ENCODE results near the gene TMEM63C.
A peak's percentile ranks its signal among the peaks of the same experiment; 100 is the strongest.

GRCh38 chr14:77212943-77213678 lies 31.5 kb downstream of the TMEM63C start:
- TF ChIP-seq REST (IDR thresholded peaks at IDR 0.05; ENCODE audit: borderline replicate concordance) = no peak
- TF ChIP-seq CTCF (IDR thresholded peaks at IDR 0.05; ENCODE audit: poor library complexity, severe bottlenecking) = peak; percentile 82
- peak; percentile 81 for TF ChIP-seq RAD21 (conservative IDR thresholded peaks at IDR 0.05)
- TF ChIP-seq POLR2AphosphoS5 (IDR thresholded peaks at IDR 0.05) = no peak

Data from neural cell (in vitro differentiated cells).